GM12878 (cell line): ENCODE data around the gene ITGB2. TPM values are rescaled to one million over a fixed set of nuclear protein-coding genes. Genes with fewer than 3 reads are reported as not detected.
A peak's percentile ranks its signal among the peaks of the same experiment; 100 is the strongest.

Experiments
- ESRRA ChIP-seq: IDR thresholded peaks from 2 replicates; pipeline ENCODE4 v1.6.1; 2012; ENCODE audit warnings: mild to moderate bottlenecking, low read length, improper control_type of control experiment
- KLF5 ChIP-seq: fragments of 450-650 bp; IDR thresholded peaks from 2 replicates; pipeline ENCODE4 v1.6.1; 2014; ENCODE audit warnings: mild to moderate bottlenecking; ENCODE audit not compliant: partially characterized antibody
- MTA2 ChIP-seq: fragments of 450-650 bp; IDR thresholded peaks from 2 replicates; pipeline ENCODE4 v1.6.1; 2016; ENCODE audit warnings: low read depth, mild to moderate bottlenecking, moderate library complexity
- TBL1XR1 ChIP-seq: IDR thresholded peaks from 2 replicates; pipeline ENCODE4 v1.6.1; 2012; ENCODE audit warnings: low read depth, low read length, improper control_type of control experiment
- polyA plus RNA-seq, 11 experiments: library from polyadenylated mRNA; depleted of rRNA in 4 of 11; unstranded in 6 of 11; stranded (reverse) in 5 of 11; fragments of >200 nt; fragmentation: Nextera tagmentation in 4 of 11; fragmentation: Illumina TruSeq in 1 of 11; extraction: Ambion mirVana in 4 of 11; extraction: Trizol in 1 of 11; gene quantifications; 1 replicate in 1 of 11; 2 replicates in 10 of 11; pipeline versions ENCODE4 v1.2.1 to v1.2.3, GENCODE V29; 2011 to 2016; ENCODE audit warnings: inconsistent platforms in 2 of 11, missing spikeins in 2 of 11, low read depth in 1 of 11
- total RNA-seq, 4 experiments: library from RNA; depleted of rRNA in 3 of 4; stranded (reverse); fragments of >200 nt in 3 of 4; fragmentation: Illumina TruSeq in 1 of 4; extraction: Trizol in 1 of 4; gene quantifications; 2 replicates each; pipeline versions ENCODE4 v1.2.1 to v1.2.3, GENCODE V29; 2013 to 2021
- TF ChIP-seq, protein P1 (sequence below): fragments of 450-650 bp; IDR thresholded peaks from 2 replicates; pipeline ENCODE4 v1.6.1; 2017; ENCODE audit warnings: mild to moderate bottlenecking, moderate library complexity
- TF ChIP-seq, protein P2 (sequence below): IDR thresholded peaks from 2 replicates; pipeline ENCODE4 v1.6.1; 2011; ENCODE audit warnings: borderline replicate concordance, low read depth, mild to moderate bottlenecking, moderate library complexity, low read length; ENCODE audit not compliant: insufficient read depth, poor library complexity, severe bottlenecking

The ITGB2 gene
- total and polyA plus RNA-seq, 10 of the 15 experiments (the other 5 are each of a cell fraction or from before 2014, with no cell fraction given) = 8.0 to 172 (median 58.9) TPM

DNA sequence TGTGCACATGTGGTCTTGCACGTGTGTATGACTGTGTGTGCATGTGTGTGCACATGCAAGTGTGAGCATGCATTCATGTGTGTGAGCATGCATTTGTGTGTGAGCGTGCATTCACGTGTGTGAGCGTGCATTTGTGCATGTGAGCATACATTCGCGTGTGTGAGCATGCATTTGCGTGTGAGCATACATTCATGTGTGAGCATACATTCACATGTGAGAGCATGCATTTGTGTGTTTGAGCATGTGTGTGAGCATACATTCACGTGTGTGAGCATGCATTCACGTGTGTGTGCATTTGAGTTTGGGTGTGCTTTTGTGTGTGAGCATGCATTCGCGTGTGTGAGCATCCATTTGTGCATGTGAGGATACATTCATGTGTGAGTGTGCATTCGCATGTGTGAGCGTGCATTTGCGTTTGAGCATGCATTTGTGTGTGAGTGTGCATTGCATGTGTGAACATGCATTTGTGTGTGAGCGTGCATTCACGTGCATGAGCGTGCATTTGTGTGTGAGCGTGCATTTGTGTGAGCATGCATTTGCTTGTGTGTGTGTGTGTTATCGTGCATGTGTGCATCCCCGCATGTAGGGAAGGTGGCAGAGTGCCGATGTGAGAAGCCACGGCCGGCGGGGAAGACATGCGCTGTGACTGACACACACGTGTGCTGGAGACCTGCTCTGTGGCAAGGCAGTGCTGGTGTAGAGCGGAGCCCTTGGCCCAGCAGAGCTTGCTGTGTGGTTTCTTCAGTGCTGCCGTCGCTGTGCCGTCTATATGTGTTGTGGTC lies 18.2 kb downstream of the ITGB2 start (continued):
- TF ChIP-seq, protein P1, sequence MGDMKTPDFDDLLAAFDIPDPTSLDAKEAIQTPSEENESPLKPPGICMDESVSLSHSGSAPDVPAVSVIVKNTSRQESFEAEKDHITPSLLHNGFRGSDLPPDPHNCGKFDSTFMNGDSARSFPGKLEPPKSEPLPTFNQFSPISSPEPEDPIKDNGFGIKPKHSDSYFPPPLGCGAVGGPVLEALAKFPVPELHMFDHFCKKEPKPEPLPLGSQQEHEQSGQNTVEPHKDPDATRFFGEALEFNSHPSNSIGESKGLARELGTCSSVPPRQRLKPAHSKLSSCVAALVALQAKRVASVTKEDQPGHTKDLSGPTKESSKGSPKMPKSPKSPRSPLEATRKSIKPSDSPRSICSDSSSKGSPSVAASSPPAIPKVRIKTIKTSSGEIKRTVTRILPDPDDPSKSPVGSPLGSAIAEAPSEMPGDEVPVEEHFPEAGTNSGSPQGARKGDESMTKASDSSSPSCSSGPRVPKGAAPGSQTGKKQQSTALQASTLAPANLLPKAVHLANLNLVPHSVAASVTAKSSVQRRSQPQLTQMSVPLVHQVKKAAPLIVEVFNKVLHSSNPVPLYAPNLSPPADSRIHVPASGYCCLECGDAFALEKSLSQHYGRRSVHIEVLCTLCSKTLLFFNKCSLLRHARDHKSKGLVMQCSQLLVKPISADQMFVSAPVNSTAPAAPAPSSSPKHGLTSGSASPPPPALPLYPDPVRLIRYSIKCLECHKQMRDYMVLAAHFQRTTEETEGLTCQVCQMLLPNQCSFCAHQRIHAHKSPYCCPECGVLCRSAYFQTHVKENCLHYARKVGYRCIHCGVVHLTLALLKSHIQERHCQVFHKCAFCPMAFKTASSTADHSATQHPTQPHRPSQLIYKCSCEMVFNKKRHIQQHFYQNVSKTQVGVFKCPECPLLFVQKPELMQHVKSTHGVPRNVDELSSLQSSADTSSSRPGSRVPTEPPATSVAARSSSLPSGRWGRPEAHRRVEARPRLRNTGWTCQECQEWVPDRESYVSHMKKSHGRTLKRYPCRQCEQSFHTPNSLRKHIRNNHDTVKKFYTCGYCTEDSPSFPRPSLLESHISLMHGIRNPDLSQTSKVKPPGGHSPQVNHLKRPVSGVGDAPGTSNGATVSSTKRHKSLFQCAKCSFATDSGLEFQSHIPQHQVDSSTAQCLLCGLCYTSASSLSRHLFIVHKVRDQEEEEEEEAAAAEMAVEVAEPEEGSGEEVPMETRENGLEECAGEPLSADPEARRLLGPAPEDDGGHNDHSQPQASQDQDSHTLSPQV = no peak
- TF ChIP-seq TBL1XR1 = no peak
- TF ChIP-seq MTA2 = no peak
- TF ChIP-seq ESRRA = no peak
- TF ChIP-seq, protein P2, sequence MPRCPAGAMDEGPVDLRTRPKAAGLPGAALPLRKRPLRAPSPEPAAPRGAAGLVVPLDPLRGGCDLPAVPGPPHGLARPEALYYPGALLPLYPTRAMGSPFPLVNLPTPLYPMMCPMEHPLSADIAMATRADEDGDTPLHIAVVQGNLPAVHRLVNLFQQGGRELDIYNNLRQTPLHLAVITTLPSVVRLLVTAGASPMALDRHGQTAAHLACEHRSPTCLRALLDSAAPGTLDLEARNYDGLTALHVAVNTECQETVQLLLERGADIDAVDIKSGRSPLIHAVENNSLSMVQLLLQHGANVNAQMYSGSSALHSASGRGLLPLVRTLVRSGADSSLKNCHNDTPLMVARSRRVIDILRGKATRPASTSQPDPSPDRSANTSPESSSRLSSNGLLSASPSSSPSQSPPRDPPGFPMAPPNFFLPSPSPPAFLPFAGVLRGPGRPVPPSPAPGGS = peak; percentile 43
- no peak for TF ChIP-seq KLF5
- TF ChIP-seq, all 136 proteins: peak for 4
